HL-60 (cell line): ENCODE results near the gene MINDY3.

Experiments
- CTCF ChIP-seq: IDR thresholded peaks from one replicate; pipeline ENCODE4 v1.5.1; 2011; ENCODE audit warnings: low read length, control low read depth, inconsistent platforms; ENCODE audit not compliant: insufficient read depth
- GABPA ChIP-seq: IDR thresholded peaks from 2 replicates; pipeline ENCODE4 v1.6.1; 2012; ENCODE audit warnings: low read depth
- POLR2AphosphoS5 ChIP-seq: IDR thresholded peaks from 2 replicates; pipeline ENCODE4 v1.6.1; 2012; ENCODE audit warnings: low read depth
- REST ChIP-seq: IDR thresholded peaks from 2 replicates; pipeline ENCODE4 v1.6.1; 2012; ENCODE audit warnings: low read depth; ENCODE audit not compliant: insufficient replicate concordance

DNA sequence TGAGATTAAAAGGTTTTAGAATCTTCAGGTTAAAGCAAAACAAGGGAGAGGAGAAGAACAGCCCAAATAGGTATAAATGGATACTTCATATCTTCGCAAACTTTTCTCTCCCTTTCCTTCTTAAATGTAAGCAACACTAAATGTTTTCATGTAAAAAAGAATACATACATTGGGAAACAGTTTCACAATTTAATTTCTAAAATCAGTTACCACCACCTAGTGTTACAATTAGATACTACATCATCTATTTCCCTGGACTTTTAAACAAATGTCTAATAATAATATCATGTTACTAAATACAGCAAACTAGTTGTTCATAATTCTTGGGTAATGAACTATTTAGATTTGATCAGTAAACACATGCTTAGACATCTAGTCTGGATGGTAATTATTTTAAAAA is 35.8 kb downstream of the MINDY3 start:
- TF ChIP-seq CTCF (no peak), POLR2AphosphoS5 (no peak), REST (no peak), GABPA (no peak)
